WTC11 (cell line): ENCODE measurements around the gene FSD1. TPM values are rescaled to one million over a fixed set of nuclear protein-coding genes. Genes with fewer than 3 reads are reported as not detected.

Experiments
- ATAC-seq: fragments of 200-7000 bp; cut with Tn5 transposase; 2 replicates; pipeline ENCODE4 v1.10.0; 2021; ENCODE audit warnings: mild to moderate bottlenecking, moderate library complexity
- CTCF ChIA-PET: fragments of 300-600 bp; sonication (Branson Sonifier 250); formaldehyde crosslinking; loops from one replicate; lab custom pipeline; 2021; ENCODE audit warnings: antibody characterized with exemption; lab: Charles Lee
- POLR2A ChIA-PET: fragments of 350-600 bp; sonication (Branson Sonifier 250); formaldehyde crosslinking; loops from one replicate; lab custom pipeline; 2021; ENCODE audit warnings: antibody characterized with exemption; lab: Charles Lee
- DNase-seq: peaks from one replicate; pipeline ENCODE4 v3.0.0; 2021; ENCODE audit warnings: low spot score
- H3K27ac Mint-ChIP-seq: 2 replicates; pipeline ENCODE4 v1.8.0; 2021; ENCODE audit warnings: mixed read lengths
- H3K27me3 Mint-ChIP-seq: 2 replicates; pipeline ENCODE4 v1.8.0; 2021; ENCODE audit warnings: low read depth, mild to moderate bottlenecking, moderate library complexity, mixed read lengths
- H3K36me3 Mint-ChIP-seq: 2 replicates; pipeline ENCODE4 v1.8.0; 2021; ENCODE audit warnings: mixed read lengths
- H3K4me1 Mint-ChIP-seq: 2 replicates; pipeline ENCODE4 v1.8.0; 2022; ENCODE audit warnings: mixed read lengths
- H3K4me3 Mint-ChIP-seq: 2 replicates; pipeline ENCODE4 v1.8.0; 2021; ENCODE audit warnings: mild to moderate bottlenecking, moderate library complexity, mixed read lengths
- H3K9me3 Mint-ChIP-seq: 2 replicates; pipeline ENCODE4 v1.8.0; 2021; ENCODE audit warnings: mixed read lengths
- ATF1 ChIP-seq: sonication (generic); formaldehyde crosslinking; IDR thresholded peaks from 2 replicates; pipeline ENCODE4 v1.8.1; 2023; ENCODE audit warnings: mild to moderate bottlenecking, moderate library complexity, missing genetic modification reagents
- CREM ChIP-seq: sonication (generic); formaldehyde crosslinking; IDR thresholded peaks from 2 replicates; pipeline ENCODE4 v1.8.1; 2022; ENCODE audit warnings: mild to moderate bottlenecking, missing genetic modification reagents, moderate library complexity
- ELF4 ChIP-seq: sonication (generic); formaldehyde crosslinking; IDR thresholded peaks from 2 replicates; pipeline ENCODE4 v1.8.1; 2022; ENCODE audit warnings: low read depth, mild to moderate bottlenecking, moderate library complexity, missing genetic modification reagents
- FOXP4 ChIP-seq: sonication (generic); formaldehyde crosslinking; IDR thresholded peaks from 2 replicates; pipeline ENCODE4 v1.8.0; 2022; ENCODE audit warnings: mild to moderate bottlenecking, missing genetic modification reagents
- GTF2I ChIP-seq: fragments of 250-450 bp; sonication (Bioruptor Pico); conservative IDR thresholded peaks from 2 replicates; pipeline ENCODE4 v1.4.0; 2021; ENCODE audit warnings: mild to moderate bottlenecking
- HMGXB4 ChIP-seq: sonication (generic); formaldehyde crosslinking; IDR thresholded peaks from 2 replicates; pipeline ENCODE4 v1.8.1; 2023; ENCODE audit warnings: mild to moderate bottlenecking, moderate library complexity, missing genetic modification reagents
- MLX ChIP-seq: sonication (generic); formaldehyde crosslinking; IDR thresholded peaks from 2 replicates; pipeline ENCODE4 v1.8.1; 2023; ENCODE audit warnings: mild to moderate bottlenecking, missing genetic modification reagents, moderate library complexity
- NFATC4 ChIP-seq: fragments of 250-450 bp; sonication (Bioruptor Pico); IDR thresholded peaks from 2 replicates; pipeline ENCODE4 v1.9.0; 2021; ENCODE audit warnings: mild to moderate bottlenecking
- NFYB ChIP-seq: sonication (generic); formaldehyde crosslinking; conservative IDR thresholded peaks from 2 replicates; pipeline ENCODE4 v1.8.0; 2022; ENCODE audit warnings: low read depth, missing genetic modification reagents
- PRDM15 ChIP-seq: sonication (generic); formaldehyde crosslinking; IDR thresholded peaks from 2 replicates; pipeline ENCODE4 v1.8.0; 2022; ENCODE audit warnings: missing genetic modification reagents
- PRRX2 ChIP-seq: fragments of 250-450 bp; sonication (Bioruptor Pico); IDR thresholded peaks from 2 replicates; pipeline ENCODE4 v1.8.0; 2021; ENCODE audit warnings: mild to moderate bottlenecking
- RELA ChIP-seq: sonication (generic); formaldehyde crosslinking; IDR thresholded peaks from 2 replicates; pipeline ENCODE4 v1.8.1; 2022; ENCODE audit warnings: missing genetic modification reagents, mild to moderate bottlenecking, borderline replicate concordance
- RORB ChIP-seq: fragments of 250-450 bp; sonication (Bioruptor Pico); IDR thresholded peaks from 2 replicates; pipeline ENCODE4 v1.9.0; 2021; ENCODE audit warnings: mild to moderate bottlenecking
- TP53 ChIP-seq: sonication (generic); formaldehyde crosslinking; IDR thresholded peaks from 2 replicates; pipeline ENCODE4 v1.8.1; 2023; ENCODE audit warnings: mild to moderate bottlenecking, missing genetic modification reagents
- ZNF138 ChIP-seq: sonication (generic); formaldehyde crosslinking; conservative IDR thresholded peaks from 2 replicates; pipeline ENCODE4 v1.8.1; 2022; ENCODE audit warnings: mild to moderate bottlenecking, moderate library complexity, missing genetic modification reagents
- ZNF263 ChIP-seq: sonication (generic); formaldehyde crosslinking; IDR thresholded peaks from 2 replicates; pipeline ENCODE4 v1.8.1; 2022; ENCODE audit warnings: low read depth, mild to moderate bottlenecking, moderate library complexity, missing genetic modification reagents
- total RNA-seq: library from RNA; stranded (reverse); gene quantifications from 3 replicates; pipeline ENCODE4 v1.2.3, GENCODE V29; 2021
- TF ChIP-seq, protein P1 (sequence below): fragments of 250-450 bp; sonication (Bioruptor Pico); IDR thresholded peaks from 2 replicates; pipeline ENCODE4 v1.8.0; 2021; ENCODE audit warnings: mild to moderate bottlenecking
- TF ChIP-seq, protein P2 (sequence below): fragments of 250-450 bp; sonication (Bioruptor Pico); IDR thresholded peaks from 2 replicates; pipeline ENCODE4 v2.1.2; 2022; ENCODE audit warnings: mild to moderate bottlenecking, moderate library complexity
- TF ChIP-seq, protein P3 (sequence below): sonication (generic); formaldehyde crosslinking; IDR thresholded peaks from 2 replicates; pipeline ENCODE4 v1.8.1; 2022; ENCODE audit warnings: mild to moderate bottlenecking, moderate library complexity, missing genetic modification reagents
- TF ChIP-seq, protein P4 (sequence below): sonication (generic); formaldehyde crosslinking; IDR thresholded peaks from 2 replicates; pipeline ENCODE4 v1.8.0; 2023; ENCODE audit warnings: missing genetic modification reagents

The FSD1 gene
- total RNA-seq, 1 experiment from 2014 or later, result 61.3 TPM

DNA sequence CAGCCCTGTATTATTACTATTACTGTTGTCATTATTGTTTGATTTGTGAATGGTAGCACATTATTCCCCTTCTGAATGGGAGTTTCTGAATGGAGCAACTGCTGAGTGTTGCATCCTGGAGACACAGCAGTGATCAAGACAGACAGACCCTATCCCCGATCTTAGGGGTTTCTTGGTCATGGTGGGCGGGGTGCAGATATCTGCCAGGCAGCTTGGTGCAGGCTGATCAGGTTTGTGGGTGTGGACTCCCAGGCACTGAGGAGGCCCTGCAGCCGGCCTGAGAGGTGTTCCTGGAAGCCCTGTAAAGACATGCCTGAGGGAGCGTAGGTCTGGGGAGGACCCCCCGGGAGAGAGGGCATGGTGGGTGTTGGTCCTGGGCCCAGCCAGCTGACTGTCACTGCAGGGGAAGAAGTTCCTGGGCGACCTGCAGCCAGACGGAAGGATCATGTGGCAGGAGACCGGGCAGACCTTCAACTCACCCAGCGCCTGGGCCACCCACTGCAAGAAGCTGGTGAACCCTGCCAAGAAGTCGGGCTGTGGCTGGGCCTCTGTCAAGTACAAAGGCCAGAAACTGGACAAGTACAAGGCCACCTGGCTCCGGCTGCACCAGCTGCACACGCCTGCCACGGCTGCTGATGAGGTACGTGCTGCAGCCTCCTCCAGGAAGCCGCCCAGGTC is 41.1 kb downstream of the FSD1 start:
- Mint-ChIP-seq H3K4me3 (peak overlapping the region; percentile 49), H3K27me3 (peaks cover 8% of the 10 kb centered on the region), H3K4me1 (peaks cover 5% of the 10 kb centered on the region; the same call in 1 of the 2 replicates), H3K27ac (no peak overlapping the region), H3K36me3 (peaks cover 22% of the 10 kb centered on the region), H3K9me3 (no peaks in the 10 kb centered on the region)
- POLR2A ChIA-PET, result interaction anchor here (0.6 kb wide), 1 partner anchor 36 kb away, joined by 3 read pairs; no protein-coding TSS in a partner anchor
- DNase-seq, result no peak
- ATAC-seq, result no peak
- CTCF ChIA-PET, result interaction anchor here (5.7 kb wide), 1 partner anchor 79 kb away, joined by 111 read pairs; no protein-coding TSS in a partner anchor
- TF ChIP-seq MLX (CRISPR knock-in tag), result no peak
- no peak for TF ChIP-seq ZNF263 (CRISPR knock-in tag)
- no peak for TF ChIP-seq GTF2I (CRISPR knock-in tag)
- TF ChIP-seq RELA (CRISPR knock-in tag), result no peak
- no peak for TF ChIP-seq ELF4 (CRISPR knock-in tag)
- no peak for TF ChIP-seq ATF1 (CRISPR knock-in tag)
- TF ChIP-seq, protein P1, sequence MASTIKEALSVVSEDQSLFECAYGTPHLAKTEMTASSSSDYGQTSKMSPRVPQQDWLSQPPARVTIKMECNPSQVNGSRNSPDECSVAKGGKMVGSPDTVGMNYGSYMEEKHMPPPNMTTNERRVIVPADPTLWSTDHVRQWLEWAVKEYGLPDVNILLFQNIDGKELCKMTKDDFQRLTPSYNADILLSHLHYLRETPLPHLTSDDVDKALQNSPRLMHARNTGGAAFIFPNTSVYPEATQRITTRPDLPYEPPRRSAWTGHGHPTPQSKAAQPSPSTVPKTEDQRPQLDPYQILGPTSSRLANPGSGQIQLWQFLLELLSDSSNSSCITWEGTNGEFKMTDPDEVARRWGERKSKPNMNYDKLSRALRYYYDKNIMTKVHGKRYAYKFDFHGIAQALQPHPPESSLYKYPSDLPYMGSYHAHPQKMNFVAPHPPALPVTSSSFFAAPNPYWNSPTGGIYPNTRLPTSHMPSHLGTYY (CRISPR knock-in tag), result no peak
- no peak for TF ChIP-seq PRDM15 (CRISPR knock-in tag)
- no peak for TF ChIP-seq PRRX2 (CRISPR knock-in tag)
- TF ChIP-seq, protein P2, sequence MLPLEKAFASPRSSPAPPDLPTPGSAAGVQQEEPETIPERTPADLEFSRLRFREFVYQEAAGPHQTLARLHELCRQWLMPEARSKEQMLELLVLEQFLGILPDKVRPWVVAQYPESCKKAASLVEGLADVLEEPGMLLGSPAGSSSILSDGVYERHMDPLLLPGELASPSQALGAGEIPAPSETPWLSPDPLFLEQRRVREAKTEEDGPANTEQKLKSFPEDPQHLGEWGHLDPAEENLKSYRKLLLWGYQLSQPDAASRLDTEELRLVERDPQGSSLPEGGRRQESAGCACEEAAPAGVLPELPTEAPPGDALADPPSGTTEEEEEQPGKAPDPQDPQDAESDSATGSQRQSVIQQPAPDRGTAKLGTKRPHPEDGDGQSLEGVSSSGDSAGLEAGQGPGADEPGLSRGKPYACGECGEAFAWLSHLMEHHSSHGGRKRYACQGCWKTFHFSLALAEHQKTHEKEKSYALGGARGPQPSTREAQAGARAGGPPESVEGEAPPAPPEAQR (CRISPR knock-in tag), result no peak
- no peak for TF ChIP-seq FOXP4 (CRISPR knock-in tag)
- no peak for TF ChIP-seq NFATC4
- no peak for TF ChIP-seq RORB (CRISPR knock-in tag)
- TF ChIP-seq, protein P3, sequence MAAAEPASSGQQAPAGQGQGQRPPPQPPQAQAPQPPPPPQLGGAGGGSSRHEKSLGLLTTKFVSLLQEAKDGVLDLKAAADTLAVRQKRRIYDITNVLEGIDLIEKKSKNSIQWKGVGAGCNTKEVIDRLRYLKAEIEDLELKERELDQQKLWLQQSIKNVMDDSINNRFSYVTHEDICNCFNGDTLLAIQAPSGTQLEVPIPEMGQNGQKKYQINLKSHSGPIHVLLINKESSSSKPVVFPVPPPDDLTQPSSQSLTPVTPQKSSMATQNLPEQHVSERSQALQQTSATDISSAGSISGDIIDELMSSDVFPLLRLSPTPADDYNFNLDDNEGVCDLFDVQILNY (CRISPR knock-in tag), result no peak
- no peak for TF ChIP-seq NFYB
- no peak for TF ChIP-seq CREM (CRISPR knock-in tag)
- TF ChIP-seq, protein P4, sequence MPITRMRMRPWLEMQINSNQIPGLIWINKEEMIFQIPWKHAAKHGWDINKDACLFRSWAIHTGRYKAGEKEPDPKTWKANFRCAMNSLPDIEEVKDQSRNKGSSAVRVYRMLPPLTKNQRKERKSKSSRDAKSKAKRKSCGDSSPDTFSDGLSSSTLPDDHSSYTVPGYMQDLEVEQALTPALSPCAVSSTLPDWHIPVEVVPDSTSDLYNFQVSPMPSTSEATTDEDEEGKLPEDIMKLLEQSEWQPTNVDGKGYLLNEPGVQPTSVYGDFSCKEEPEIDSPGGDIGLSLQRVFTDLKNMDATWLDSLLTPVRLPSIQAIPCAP (CRISPR knock-in tag), result no peak
- TF ChIP-seq HMGXB4 (CRISPR knock-in tag), result no peak
- TF ChIP-seq TP53 (CRISPR knock-in tag), result no peak
- no peak for TF ChIP-seq ZNF138 (CRISPR knock-in tag)
